Regular cardiac myocyte (primary cell): ENCODE measurements around the gene PCDHA2. TPM values are rescaled to one million over a fixed set of nuclear protein-coding genes. Genes with fewer than 3 reads are reported as not detected.

ENCODE experiments used
- total RNA-seq: library from RNA; depleted of rRNA; stranded (reverse); fragments of >200 nt; gene quantifications from 2 replicates; pipeline ENCODE4 v1.2.3, GENCODE V29; 2014

PCDHA2 gene
- under 0.01 TPM in 2 replicates for total RNA-seq

GRCh38 chr5:140794595-140795258, at the start of gene PCDHA2:
Gene PCDHA2 (plus strand): TSS chr5:140794852.

GRCh38 chr5:140785905-140786686, 8.6 kb upstream of the PCDHA2 start, which contains the start of gene PCDHA1:
Gene PCDHA1 (plus strand): TSS chr5:140786140.

GRCh38 chr5:140800816-140801493, 6.3 kb downstream of the PCDHA2 start, which contains the start of gene PCDHA3:
Gene PCDHA3 (plus strand): TSS chr5:140801057.

GRCh38 chr5:140806834-140807775, 12.5 kb downstream of the PCDHA2 start, which contains the start of gene PCDHA4:
Gene PCDHA4 (plus strand): TSS chr5:140807068.

GRCh38 chr5:140821375-140822280, 27.0 kb downstream of the PCDHA2 start, which contains the start of gene PCDHA5:
Gene PCDHA5 (plus strand): TSS chr5:140821613.

GRCh38 chr5:140827704-140828361, 33.2 kb downstream of the PCDHA2 start, which contains the start of gene PCDHA6:
Gene PCDHA6 (plus strand): TSS chr5:140827960. CDS start chr5:140828092, 132 bp downstream.

GRCh38 chr5:140833993-140834392, 39.3 kb downstream of the PCDHA2 start, which contains the start of gene PCDHA7:
Gene PCDHA7 (plus strand): TSS chr5:140834269. CDS start chr5:140834384, 115 bp downstream.

GRCh38 chr5:140840978-140841962, 46.6 kb downstream of the PCDHA2 start, which contains the start of gene PCDHA8:
Gene PCDHA8 (plus strand): TSS chr5:140841187. CDS start chr5:140841322, 135 bp downstream.

Other genes starting within 250 kb of the PCDHA2 start
- gene EIF4EBP3, start 247.2 kb upstream of the PCDHA2 start, total RNA-seq, result 0.58 TPM in 1 of 2 replicates, not detected in the other
- 36.9 and 69.4 TPM in 2 replicates for gene SRA1, start 237.4 kb upstream of the PCDHA2 start, total RNA-seq
- 8.6 and 31.3 TPM in 2 replicates for gene APBB3, start 230.3 kb upstream of the PCDHA2 start, total RNA-seq
- 9.6 and 28.0 TPM in 2 replicates for gene SLC35A4, start 230.0 kb upstream of the PCDHA2 start, total RNA-seq
- 3.3 and 25.1 TPM in 2 replicates for gene CD14, start 161.7 kb upstream of the PCDHA2 start, total RNA-seq
- 7.6 and 14.0 TPM in 2 replicates for gene TMCO6, start 155.4 kb upstream of the PCDHA2 start, total RNA-seq
- 42.6 and 46.5 TPM in 2 replicates for gene NDUFA2, start 147.2 kb upstream of the PCDHA2 start, total RNA-seq
- 93.6 and 125 TPM in 2 replicates for gene IK, start 147.0 kb upstream of the PCDHA2 start, total RNA-seq
- gene WDR55, start 129.9 kb upstream of the PCDHA2 start, total RNA-seq, result 31.3 and 53.9 TPM in 2 replicates
- gene DND1, start 121.3 kb upstream of the PCDHA2 start, total RNA-seq, result 0.28 TPM in 1 of 2 replicates, not detected in the other
- gene HARS1, start 103.5 kb upstream of the PCDHA2 start, total RNA-seq, result 50.5 and 125 TPM in 2 replicates
- 27.8 and 29.9 TPM in 2 replicates for gene HARS2, start 103.4 kb upstream of the PCDHA2 start, total RNA-seq
- gene ZMAT2, start 94.4 kb upstream of the PCDHA2 start, total RNA-seq, result 72.7 and 81.1 TPM in 2 replicates
- gene PCDHA1, start 8.7 kb upstream of the PCDHA2 start, total RNA-seq, result 0.28 TPM in 1 of 2 replicates, not detected in the other
- gene PCDHA3, start 6.2 kb downstream of the PCDHA2 start, total RNA-seq, result 0.19 and 1.1 TPM in 2 replicates
- gene PCDHA4, start 12.2 kb downstream of the PCDHA2 start, total RNA-seq, result 0.19 and 0.85 TPM in 2 replicates
- gene PCDHA5, start 26.8 kb downstream of the PCDHA2 start, total RNA-seq, result under 0.01 TPM in 2 replicates
- gene PCDHA6, start 33.1 kb downstream of the PCDHA2 start, total RNA-seq, result 0.38 and 3.1 TPM in 2 replicates
- gene PCDHA7, start 39.4 kb downstream of the PCDHA2 start, total RNA-seq, result 0.58 and 2.5 TPM in 2 replicates
- under 0.01 TPM in 2 replicates for gene PCDHA8, start 46.3 kb downstream of the PCDHA2 start, total RNA-seq
- under 0.01 TPM in 2 replicates for gene PCDHA9, start 53.5 kb downstream of the PCDHA2 start, total RNA-seq
- 0.19 and 0.28 TPM in 2 replicates for gene PCDHA10, start 61.0 kb downstream of the PCDHA2 start, total RNA-seq
- gene PCDHA11, start 74.1 kb downstream of the PCDHA2 start, total RNA-seq, result under 0.01 and 0.28 TPM in 2 replicates
- 0.28 TPM in 1 of 2 replicates, not detected in the other for gene PCDHA12, start 80.5 kb downstream of the PCDHA2 start, total RNA-seq
- under 0.01 TPM in 1 of 2 replicates, not detected in the other for gene PCDHA13, start 87.3 kb downstream of the PCDHA2 start, total RNA-seq
- gene PCDHAC1, start 131.4 kb downstream of the PCDHA2 start, total RNA-seq, result under 0.01 and 0.56 TPM in 2 replicates
- 0.19 and 1.4 TPM in 2 replicates for gene PCDHAC2, start 171.6 kb downstream of the PCDHA2 start, total RNA-seq